Body of pancreas (tissue), 4 donors: ENCODE results near the gene ST14.

Experiments used
- POLR2A ChIP-seq, 3 donors: fragments of 450-650 bp; IDR thresholded peaks; one replicate each; pipeline ENCODE4 v1.6.1; 2016; ENCODE audit warnings: antibody characterized with exemption in 3 of 3, mild to moderate bottlenecking in 2 of 3
- TF ChIP-seq, protein P1 (sequence below), 7 experiments: fragments of 450-650 bp in 4 of 7; fragments of 200-600 bp in 3 of 7; sonication (generic) in 3 of 7; IDR thresholded peaks; one replicate each; pipeline ENCODE4 v1.5.1; 2016 to 2019; ENCODE audit warnings: antibody characterized with exemption in 7 of 7

DNA sequence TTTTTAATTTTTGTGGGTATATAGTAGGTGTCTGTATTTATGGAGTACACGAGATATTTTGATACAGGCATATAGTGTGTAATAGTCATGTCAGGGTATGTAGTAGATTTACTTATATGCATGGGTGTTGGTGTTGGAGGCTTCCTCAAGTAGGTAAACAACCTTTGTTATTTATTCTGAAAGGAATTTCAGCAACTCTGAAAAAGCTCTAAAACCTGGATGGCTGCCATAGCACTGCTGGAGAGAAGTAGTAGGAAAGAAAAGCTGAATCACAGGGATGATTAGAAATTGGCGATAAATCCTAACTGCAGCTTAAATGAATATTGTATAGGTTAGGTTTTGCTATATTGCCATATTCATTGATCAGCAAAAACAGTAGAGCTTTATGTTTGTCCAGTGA, 44.4 kb upstream of the ST14 start:
- TF ChIP-seq, protein P1, sequence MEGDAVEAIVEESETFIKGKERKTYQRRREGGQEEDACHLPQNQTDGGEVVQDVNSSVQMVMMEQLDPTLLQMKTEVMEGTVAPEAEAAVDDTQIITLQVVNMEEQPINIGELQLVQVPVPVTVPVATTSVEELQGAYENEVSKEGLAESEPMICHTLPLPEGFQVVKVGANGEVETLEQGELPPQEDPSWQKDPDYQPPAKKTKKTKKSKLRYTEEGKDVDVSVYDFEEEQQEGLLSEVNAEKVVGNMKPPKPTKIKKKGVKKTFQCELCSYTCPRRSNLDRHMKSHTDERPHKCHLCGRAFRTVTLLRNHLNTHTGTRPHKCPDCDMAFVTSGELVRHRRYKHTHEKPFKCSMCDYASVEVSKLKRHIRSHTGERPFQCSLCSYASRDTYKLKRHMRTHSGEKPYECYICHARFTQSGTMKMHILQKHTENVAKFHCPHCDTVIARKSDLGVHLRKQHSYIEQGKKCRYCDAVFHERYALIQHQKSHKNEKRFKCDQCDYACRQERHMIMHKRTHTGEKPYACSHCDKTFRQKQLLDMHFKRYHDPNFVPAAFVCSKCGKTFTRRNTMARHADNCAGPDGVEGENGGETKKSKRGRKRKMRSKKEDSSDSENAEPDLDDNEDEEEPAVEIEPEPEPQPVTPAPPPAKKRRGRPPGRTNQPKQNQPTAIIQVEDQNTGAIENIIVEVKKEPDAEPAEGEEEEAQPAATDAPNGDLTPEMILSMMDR (IDR thresholded peaks at IDR 0.05) = no peak
- TF ChIP-seq POLR2A (IDR thresholded peaks at IDR 0.05) = no peak
